AG10803 (cell line): ENCODE data around the gene SEM1.

Experiments
- DNase-seq: peaks from one replicate; pipeline ENCODE4 v3.0.0; 2010; ENCODE audit warnings: low read depth
- H3K4me3 ChIP-seq: 2 replicates; pipeline ENCODE4 v1.5.1; 2011; ENCODE audit warnings: mild to moderate bottlenecking, low read length, control low read depth
- CTCF ChIP-seq: conservative IDR thresholded peaks from 2 replicates; pipeline ENCODE4 v1.5.1; 2011; ENCODE audit warnings: mild to moderate bottlenecking, low read length, control low read depth, inconsistent platforms

SEM1 gene

GRCh38 chr7:96691702-96692101 is 17.9 kb downstream of the SEM1 start:
- no peak for DNase-seq
- TF ChIP-seq CTCF, result no peak
- H3K4me3 ChIP-seq, result no peak overlapping the region

- H3K4me3 ChIP-seq, result no peak overlapping the region
- no peak for DNase-seq
- no peak for TF ChIP-seq CTCF
Measured at GRCh38 chr7:96689414-96689813, 20.2 kb downstream of the SEM1 start.

GRCh38 chr7:96686305-96686704 is 23.3 kb downstream of the SEM1 start:
- peak; percentile 67 for DNase-seq
- TF ChIP-seq CTCF, result no peak
- H3K4me3 ChIP-seq, result no peak overlapping the region

GRCh38 chr7:96685755-96686154 is 23.9 kb downstream of the SEM1 start:
- TF ChIP-seq CTCF, result no peak
- H3K4me3 ChIP-seq, result no peak overlapping the region
- DNase-seq, result no peak

- no peak for TF ChIP-seq CTCF
- H3K4me3 ChIP-seq, result no peak overlapping the region
- DNase-seq, result no peak
Measured at GRCh38 chr7:96685353-96685752, 24.3 kb downstream of the SEM1 start.

- no peak for TF ChIP-seq CTCF
- H3K4me3 ChIP-seq, result no peak overlapping the region
- DNase-seq, result no peak
Measured at GRCh38 chr7:96679886-96680285, 29.8 kb downstream of the SEM1 start.

GRCh38 chr7:96676919-96677318 is 32.7 kb downstream of the SEM1 start:
- no peak overlapping the region for H3K4me3 ChIP-seq
- no peak for DNase-seq
- no peak for TF ChIP-seq CTCF
